Measurements from ENCODE around the gene MEAK7. TPM values are rescaled to one million over a fixed set of nuclear protein-coding genes. Genes with fewer than 3 reads are reported as not detected.

MEAK7 gene
- total RNA-seq, 1 donor from 2014 or later, result 5.3 TPM

DNA sequence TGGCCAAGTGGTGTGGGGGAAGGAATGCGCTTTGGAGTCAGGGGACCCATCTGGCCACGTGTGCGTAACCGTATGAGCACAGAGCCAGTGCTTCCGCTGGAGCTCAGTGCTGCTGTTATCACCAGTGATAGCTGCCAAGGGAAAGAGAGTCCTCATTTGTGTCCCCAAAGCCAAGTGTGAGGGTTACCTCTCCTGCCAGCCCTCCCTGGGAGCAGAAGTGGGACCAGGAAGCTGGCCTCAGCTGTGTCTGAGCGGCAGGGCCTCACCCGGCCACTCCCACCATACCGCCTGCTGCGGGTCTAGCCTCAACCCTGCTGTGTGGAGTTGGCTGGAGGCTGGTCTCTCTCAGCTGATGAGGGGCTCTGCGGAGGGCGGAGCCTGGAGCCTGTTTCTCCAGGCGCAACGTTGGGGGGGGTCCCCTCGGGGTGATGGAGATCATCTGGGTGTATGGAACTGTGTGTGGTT lies 44.5 kb downstream of the MEAK7 start:
- TF ChIP-seq, protein P1, sequence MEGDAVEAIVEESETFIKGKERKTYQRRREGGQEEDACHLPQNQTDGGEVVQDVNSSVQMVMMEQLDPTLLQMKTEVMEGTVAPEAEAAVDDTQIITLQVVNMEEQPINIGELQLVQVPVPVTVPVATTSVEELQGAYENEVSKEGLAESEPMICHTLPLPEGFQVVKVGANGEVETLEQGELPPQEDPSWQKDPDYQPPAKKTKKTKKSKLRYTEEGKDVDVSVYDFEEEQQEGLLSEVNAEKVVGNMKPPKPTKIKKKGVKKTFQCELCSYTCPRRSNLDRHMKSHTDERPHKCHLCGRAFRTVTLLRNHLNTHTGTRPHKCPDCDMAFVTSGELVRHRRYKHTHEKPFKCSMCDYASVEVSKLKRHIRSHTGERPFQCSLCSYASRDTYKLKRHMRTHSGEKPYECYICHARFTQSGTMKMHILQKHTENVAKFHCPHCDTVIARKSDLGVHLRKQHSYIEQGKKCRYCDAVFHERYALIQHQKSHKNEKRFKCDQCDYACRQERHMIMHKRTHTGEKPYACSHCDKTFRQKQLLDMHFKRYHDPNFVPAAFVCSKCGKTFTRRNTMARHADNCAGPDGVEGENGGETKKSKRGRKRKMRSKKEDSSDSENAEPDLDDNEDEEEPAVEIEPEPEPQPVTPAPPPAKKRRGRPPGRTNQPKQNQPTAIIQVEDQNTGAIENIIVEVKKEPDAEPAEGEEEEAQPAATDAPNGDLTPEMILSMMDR (IDR thresholded peaks at IDR 0.05; ENCODE audit: borderline replicate concordance), result no peak
- intact Hi-C loops (cut with micrococcal nuclease), result no loop called here
- H3K27ac ChIP-seq (replicated peaks), result no peak overlapping the region
- no peak overlapping the region for H3K4me3 ChIP-seq
- H3K36me3 ChIP-seq, result no peaks in the 10 kb centered on the region
- peaks cover 5% of the 10 kb centered on the region for H3K4me1 ChIP-seq
- no peaks in the 10 kb centered on the region for H3K9me3 ChIP-seq (replicated peaks)
- DNase-seq, result no peak
- H3K27me3 ChIP-seq (ENCODE audit: low read depth), result no peaks in the 10 kb centered on the region

DNA sequence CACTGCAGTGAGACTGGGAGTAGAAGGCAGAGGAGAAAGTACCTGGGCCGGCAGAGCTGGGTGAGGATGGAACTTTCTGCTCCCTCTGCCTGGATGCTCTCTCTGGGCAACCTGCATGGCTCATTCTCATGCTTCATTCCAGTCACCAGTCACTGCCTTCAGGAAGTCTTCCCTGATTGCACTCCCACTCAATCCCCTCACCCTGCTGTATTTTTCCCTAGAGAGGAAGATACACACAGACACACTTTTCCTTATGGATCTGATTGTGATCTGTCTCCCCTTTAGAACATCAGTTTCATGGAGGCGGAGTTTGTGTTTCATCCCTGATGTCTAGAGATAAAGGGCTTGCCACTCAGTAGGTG lies 44.9 kb downstream of the MEAK7 start:
- no peaks in the 10 kb centered on the region for H3K27me3 ChIP-seq (ENCODE audit: low read depth)
- intact Hi-C loops (cut with micrococcal nuclease), result no loop called here
- H3K36me3 ChIP-seq, result no peaks in the 10 kb centered on the region
- no peak overlapping the region for H3K27ac ChIP-seq (replicated peaks)
- no peak for DNase-seq
- H3K4me3 ChIP-seq, result no peak overlapping the region
- TF ChIP-seq, protein P1 (IDR thresholded peaks at IDR 0.05; ENCODE audit: borderline replicate concordance), result no peak
- H3K4me1 ChIP-seq, result peaks cover 5% of the 10 kb centered on the region
- no peaks in the 10 kb centered on the region for H3K9me3 ChIP-seq (replicated peaks)

DNA sequence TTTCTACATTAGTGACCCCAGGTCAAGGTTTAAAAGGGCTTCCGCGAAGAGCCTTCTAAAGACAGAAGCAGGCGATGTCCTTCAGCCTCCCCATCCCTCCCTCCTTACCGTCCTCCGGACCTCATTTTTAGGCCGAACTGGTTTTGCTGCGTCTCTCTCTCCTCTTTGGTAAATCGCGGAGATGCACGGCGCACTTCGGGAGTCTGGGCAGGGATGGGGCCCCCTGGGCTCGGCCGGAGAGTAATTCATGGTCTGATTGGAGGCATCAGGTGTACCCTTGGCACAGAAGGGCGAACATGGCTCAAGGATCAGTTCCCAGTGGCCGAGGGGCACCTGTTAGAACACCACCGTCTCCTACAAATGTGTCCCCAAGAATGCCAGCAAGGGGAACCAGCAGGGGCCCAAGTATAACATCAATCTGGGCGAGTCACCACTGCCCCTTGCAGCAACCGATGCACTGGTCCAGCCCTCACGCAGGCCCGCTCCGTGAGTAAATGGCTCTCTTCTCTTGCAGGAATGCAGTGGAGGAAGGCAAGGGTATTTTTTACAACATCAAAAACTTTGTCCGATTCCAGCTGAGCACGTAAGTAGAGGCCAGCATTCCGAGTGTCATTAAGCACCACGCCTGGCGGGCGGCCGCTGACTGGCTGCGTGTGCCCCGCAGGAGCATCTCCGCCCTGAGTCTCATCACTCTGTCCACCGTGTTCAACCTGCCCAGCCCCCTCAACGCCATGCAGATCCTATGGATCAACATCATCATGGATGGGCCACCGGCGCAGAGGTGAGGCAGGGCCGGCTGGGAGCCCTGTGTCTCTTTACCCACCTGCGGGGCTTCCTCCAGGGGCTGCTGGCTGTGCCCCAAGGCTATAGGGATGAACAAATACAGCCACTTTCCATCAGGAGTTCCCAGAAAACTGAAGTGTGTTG lies 45.6 kb downstream of the MEAK7 start:
- Histone ChIP-seq H3K36me3 (no peaks in the 10 kb centered on the region), H3K27ac (replicated peaks) (no peak overlapping the region), H3K4me3 (no peak overlapping the region), H3K4me1 (peaks cover 5% of the 10 kb centered on the region), H3K9me3 (replicated peaks) (no peaks in the 10 kb centered on the region), H3K27me3 (ENCODE audit: low read depth) (no peaks in the 10 kb centered on the region)
- TF ChIP-seq, protein P1 (IDR thresholded peaks at IDR 0.05; ENCODE audit: borderline replicate concordance), result no peak
- DNase-seq, result no peak
- intact Hi-C loops (cut with micrococcal nuclease), result no loop called here

DNA sequence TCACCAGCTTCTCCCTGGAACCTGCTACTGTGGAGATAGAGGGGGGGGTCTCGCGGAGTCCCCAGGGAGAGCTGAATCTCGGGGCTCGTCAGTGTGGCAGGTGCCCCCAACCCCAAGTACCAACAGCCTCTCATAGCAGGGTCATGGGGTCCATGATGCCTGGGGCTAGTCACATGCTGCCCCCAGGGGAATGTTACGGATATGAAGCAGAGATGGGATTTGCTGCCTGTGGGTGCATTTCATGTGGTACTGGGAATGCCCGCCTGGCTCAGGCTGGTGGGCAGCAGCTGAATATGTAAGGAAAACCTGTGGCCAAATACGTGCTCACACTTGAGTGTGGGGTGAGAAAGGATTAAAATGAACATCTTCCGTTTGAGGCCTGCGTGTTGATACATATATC lies 49.4 kb downstream of the MEAK7 start:
- Histone ChIP-seq H3K27ac (replicated peaks) (no peak overlapping the region), H3K9me3 (replicated peaks) (no peaks in the 10 kb centered on the region), H3K4me1 (peaks cover 5% of the 10 kb centered on the region), H3K4me3 (no peak overlapping the region), H3K36me3 (no peaks in the 10 kb centered on the region), H3K27me3 (ENCODE audit: low read depth) (peaks cover 24% of the 10 kb centered on the region)
- DNase-seq, result no peak
- intact Hi-C loops (cut with micrococcal nuclease), result no loop called here
- TF ChIP-seq, protein P1 (IDR thresholded peaks at IDR 0.05; ENCODE audit: borderline replicate concordance), result no peak

Other genes with a start within 250 kb of the MEAK7 start
- gene WFDC1, start 209.8 kb downstream of the MEAK7 start, total RNA-seq, result 1.3 TPM
- not detected for gene ATP2C2, start 136.1 kb downstream of the MEAK7 start, total RNA-seq
- gene COTL1, start 113.4 kb upstream of the MEAK7 start, total RNA-seq, result 13.3 TPM
- 84.4 TPM for gene KLHL36, start 143.9 kb upstream of the MEAK7 start, total RNA-seq
- gene USP10, start 195.3 kb upstream of the MEAK7 start, total RNA-seq, result 66.7 TPM